ENCODE measurements around the gene FGF14.
"Not testable (repeated sequence)": the region's sequence is repeated elsewhere in the genome, so short reads cannot be mapped to it uniquely, and the experiment has no call there.

FGF14 gene

DNA sequence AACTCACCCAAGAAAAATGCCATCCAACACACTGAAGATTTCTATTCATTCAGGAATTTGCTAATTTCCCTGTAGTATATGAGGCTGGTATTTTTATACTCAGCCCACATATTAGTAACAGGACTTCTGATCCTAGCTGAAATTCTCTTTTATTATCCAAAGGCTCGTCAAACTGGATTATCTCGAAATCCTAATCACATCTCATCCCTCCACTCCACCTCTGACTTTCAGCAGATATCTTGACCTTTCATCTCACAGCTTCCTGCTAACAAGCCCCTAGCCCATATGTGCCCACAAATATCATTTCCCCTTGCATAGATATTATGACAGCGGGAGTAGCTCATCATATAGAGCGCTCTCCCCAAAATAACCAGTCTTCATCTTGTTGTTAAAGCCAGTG is 279.7 kb downstream of the FGF14 start:
- no peak for DNase-seq

GRCh38 chr13:102117175-102117831 is 284.5 kb downstream of the FGF14 start:
- DNase-seq: no peak

GRCh38 chr13:102103469-102103868 is 298.4 kb downstream of the FGF14 start:
- DNase-seq: no peak

DNA sequence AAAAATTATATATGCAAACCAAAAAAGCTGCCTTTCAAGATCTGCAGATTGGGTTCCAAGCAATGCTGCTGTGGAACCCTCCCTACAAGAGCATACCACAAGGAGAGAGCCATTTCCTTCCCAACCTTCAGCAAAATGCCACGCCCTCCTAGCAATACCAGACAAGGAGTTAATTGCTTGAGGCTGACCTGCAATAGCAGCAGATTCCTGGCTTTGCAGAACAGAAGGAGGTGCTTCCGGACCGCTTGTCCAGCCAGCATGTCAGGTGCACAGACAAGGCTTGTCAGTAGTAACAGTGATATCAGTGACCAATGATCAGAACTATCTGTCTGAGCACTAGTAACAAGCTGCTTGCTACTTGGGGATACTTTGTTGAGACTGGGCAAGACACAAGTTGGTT is 301.6 kb downstream of the FGF14 start:
- DNase-seq: no peak

- peak; percentile 39 for DNase-seq
Measured at GRCh38 chr13:102097708-102098107, 304.1 kb downstream of the FGF14 start.

DNA sequence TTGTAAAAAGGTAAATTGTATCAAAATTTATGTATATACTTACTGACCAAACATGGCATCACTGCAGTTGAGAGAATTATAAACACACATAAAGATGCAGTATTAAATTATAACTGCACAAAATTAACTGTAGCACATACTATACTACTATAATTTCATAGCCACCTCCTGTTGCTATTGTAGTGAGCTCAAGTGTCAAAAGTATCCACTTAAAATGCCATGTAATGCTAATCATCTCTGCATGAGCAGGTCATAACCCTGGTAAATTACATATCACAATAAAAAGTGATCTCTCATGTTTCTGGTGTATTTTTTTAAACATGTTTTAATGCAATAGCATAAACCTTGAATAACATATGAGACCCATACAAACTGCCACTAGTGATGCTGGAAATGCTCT is 308.6 kb downstream of the FGF14 start:
- not testable (repeated sequence) for DNase-seq

DNA sequence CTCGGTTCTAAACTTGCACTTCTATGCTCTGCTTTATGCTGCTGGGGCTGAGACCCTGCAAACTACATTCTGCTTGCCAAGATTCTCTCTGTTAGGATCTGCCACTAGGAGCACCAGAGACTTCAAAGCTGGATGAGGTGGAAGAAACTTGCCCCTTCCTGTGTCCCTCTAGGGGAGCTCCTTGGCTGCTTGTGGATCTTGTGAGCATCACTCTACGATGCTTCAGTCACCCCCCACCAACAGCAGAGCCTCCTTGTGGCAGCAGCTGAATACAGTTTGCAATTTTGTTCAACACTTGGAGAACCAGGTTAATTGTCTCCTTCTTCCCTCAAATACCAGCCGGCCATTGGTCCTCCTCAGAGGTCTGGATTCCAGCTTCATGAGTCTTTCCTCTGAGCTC is 310.6 kb downstream of the FGF14 start:
- no peak for DNase-seq

GRCh38 chr13:102090532-102090931 is 311.3 kb downstream of the FGF14 start:
- no peak for DNase-seq

- no peak for DNase-seq
Measured at GRCh38 chr13:102089722-102090121, 312.1 kb downstream of the FGF14 start.

- no peak for DNase-seq
Measured at GRCh38 chr13:102089177-102089576, 312.7 kb downstream of the FGF14 start.

GRCh38 chr13:102073251-102073650 is 328.6 kb downstream of the FGF14 start:
- DNase-seq: no peak

GRCh38 chr13:102071711-102072110 is 330.1 kb downstream of the FGF14 start:
- no peak for DNase-seq

- not testable (repeated sequence) for DNase-seq
Measured at GRCh38 chr13:102068323-102068722, 333.5 kb downstream of the FGF14 start.

DNA sequence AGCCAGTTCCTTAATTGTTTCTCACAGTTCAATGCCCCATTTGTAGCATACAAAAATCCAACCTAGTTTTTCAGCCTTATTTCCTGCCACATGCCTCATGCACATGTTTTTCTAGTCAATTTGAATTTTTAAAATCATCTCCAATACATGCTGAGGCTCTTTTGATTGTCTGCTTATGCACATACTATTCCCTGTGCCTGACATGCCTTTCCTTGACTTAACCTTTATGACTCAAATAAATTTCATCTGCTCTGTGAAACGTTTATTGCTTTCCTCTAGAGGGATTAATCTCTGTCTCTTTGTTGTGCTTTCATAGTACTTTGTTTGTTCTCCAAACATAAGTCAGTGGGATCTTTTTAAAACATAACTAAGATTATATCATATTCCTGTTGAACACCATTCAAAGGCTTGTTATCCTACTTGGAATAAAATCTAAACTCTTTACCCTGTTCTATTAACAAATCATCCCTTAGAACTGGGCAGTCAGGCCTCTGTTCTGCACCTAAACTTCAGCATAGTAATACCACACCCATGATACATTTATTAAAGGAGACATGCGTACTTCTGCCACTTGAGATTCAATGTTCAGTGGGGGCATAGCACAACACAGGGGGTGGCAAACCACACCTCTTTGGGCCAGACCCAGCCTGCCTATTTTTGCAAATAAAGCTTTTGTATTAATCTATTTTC is 346.6 kb downstream of the FGF14 start:
- DNase-seq: no peak

DNA sequence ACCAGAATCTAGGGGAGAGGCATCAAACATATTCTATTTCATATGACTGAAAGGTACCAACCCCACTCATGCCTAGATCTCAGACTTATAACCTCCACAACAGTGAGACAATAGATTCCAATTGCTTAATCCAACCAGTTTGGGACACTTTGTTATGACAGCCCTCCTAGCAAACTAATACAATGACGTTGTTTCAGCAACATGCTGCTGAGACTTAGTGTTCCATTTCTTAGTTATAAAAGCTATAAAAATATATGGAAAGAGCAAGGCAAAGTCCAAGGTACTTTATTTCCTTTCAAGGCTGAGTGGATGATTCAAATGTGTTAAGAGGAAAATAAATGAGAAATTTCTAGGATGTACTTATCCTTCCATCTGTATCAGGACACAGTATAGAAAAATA is 352.0 kb downstream of the FGF14 start:
- DNase-seq: no peak

DNA sequence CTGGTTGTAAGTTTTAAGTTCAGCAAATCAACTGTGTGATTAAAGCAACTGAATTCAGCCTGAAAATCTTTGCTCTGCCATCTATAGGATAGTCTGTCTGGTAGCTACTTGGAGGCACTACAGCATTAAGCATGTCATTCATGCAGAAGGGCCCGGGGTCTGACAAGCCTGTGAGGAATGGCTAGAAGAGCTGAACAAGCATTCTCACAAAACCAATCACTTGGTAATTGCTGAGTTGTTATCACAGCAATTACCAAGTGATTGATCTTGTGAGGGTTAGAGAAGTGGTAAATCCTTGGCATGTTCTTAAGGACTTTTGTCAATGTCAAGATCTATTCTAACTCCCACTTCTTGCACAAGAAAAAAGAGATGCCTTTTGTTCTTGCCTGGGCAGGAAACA is 356.1 kb downstream of the FGF14 start:
- no peak for DNase-seq

DNA sequence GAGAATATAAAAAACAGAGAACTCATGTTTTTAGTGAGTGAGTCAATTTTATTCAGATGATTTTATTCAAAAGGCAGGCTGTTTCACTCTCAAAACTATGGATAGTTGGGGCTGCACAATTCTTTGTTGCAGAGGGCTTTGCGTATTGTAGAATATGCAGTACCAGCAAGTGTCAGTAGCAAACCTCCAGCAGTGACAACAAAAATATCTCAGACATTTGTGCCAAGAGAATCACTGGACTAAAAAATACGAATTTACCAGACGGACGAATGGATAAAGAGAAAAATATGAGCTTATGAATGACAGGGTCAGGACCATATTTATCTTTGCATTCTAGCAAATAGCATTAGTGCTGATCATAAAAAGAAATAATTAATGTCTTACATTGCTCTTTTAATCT is 359.1 kb downstream of the FGF14 start:
- no peak for DNase-seq

GRCh38 chr13:102041544-102041943 is 360.3 kb downstream of the FGF14 start:
- DNase-seq: no peak

GRCh38 chr13:102040812-102041211 is 361.0 kb downstream of the FGF14 start:
- DNase-seq: no peak

DNA sequence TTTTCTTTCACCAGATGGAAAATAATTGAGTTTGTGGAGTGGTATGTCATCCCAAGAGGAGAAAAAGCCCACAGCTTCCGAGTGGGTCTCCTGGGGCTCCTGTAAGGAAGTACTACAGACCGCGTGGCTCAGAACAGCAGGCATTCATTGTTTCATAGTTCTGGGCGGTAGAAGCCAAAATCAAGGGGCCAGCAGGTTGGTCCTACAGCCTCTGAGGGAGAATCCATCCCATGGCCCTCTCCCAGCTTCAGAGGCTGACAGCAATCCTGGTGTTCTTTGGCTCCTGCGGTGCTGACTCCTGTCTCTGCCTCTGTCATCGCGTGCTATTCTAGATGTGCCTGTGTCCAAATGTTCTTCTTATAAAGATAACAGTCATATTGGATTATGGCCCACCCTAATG is 362.6 kb downstream of the FGF14 start:
- no peak for DNase-seq

DNA sequence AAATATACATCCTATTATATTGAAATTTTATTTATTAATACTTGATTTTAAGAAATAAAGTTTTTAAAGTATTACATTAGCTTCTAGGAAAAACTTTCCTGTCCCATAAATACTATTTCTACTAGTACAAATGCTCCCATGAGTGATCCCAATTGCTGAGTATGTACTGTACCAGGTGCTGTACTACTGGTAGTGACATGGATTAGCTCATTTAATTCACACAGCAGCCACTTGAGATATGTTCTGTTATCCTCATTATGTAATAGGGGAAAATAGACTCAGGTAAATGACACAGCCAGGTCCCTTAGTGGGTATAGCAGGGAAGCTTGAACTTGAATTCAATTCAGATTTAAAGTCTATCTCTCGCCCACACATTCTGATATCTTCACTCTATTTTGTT is 363.1 kb downstream of the FGF14 start:
- DNase-seq: no peak

DNA sequence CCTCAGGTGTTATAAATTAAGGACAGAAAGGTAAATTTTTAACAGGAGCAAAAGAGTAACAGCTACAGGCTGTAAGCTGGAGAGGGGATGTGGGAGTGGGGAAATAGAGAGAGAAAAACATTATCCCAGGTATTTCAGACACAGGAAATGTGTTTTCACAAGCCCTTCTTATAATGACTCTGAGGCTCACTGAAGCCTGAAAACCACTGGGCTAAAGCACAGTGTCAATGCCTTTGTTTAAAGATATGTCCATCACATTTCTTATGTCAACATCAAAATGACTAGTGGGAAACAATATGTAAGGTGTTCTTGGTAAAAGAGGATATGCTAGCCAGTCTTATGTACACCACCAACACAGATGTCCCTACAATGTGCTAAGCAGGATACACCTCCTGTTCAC is 365.9 kb downstream of the FGF14 start:
- DNase-seq: no peak

GRCh38 chr13:102033857-102034331 is 368.0 kb downstream of the FGF14 start:
- DNase-seq: peak; percentile 25

DNA sequence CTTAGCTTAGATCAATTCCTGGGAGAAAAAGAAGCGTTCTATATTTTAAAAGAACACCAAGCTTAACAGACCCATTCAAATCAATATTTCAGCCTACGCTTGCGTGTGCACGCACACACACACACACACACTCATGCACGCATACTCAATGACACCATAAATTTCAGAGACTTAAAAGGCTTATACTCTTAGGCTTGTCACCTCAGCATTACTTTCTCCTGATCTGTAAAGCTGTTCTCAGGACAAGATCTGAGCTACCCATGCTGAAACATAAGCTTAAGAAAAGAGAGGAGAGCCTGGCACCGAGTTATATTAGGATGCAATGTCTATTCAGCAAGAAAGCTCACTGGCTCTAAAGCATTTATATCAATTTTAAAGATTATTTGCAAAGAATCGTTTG is 368.5 kb downstream of the FGF14 start:
- no peak for DNase-seq

DNA sequence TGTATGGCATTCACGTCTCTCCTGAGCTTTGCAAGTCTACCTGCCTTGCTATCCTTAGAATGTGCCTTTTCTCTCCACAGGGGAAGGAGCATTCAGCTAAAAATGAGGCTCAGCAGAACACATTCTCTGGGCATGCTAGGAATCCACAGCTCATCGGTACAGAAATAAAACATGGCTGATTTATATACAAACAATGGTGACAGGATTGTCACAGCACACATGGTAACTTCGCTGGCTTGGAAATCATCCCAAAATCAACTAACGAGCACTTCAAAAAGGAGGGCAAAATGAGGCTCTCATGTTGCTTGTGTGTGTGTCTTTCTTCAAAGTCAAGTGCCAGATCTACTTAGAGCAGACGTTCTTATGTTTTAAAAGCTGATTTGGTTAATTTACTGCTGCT is 373.0 kb downstream of the FGF14 start:
- no peak for DNase-seq
